K562 (cell line): Measurements from ENCODE around the gene ZNRD2.

Source experiments
- EZH2 ChIP-seq: IDR thresholded peaks from 2 replicates; pipeline ENCODE4 v1.6.1; 2012; ENCODE audit warnings: low read depth, mild to moderate bottlenecking, inconsistent platforms, low read length, borderline replicate concordance
- FOS ChIP-seq: IDR thresholded peaks from 3 replicates; pipeline ENCODE4 v1.6.1; 2011; ENCODE audit not compliant: insufficient read length; ENCODE audit errors: extremely low read depth
- FOXM1 ChIP-seq, 2 experiments: fragments of 450-650 bp in 1 of 2; sonication (generic) in 1 of 2; formaldehyde crosslinking in 1 of 2; IDR thresholded peaks; 2 replicates each; pipeline versions ENCODE4 v1.6.1 to v1.9.0; 2017 to 2022; ENCODE audit warnings: low read depth in 2 of 2, mild to moderate bottlenecking in 2 of 2, missing genetic modification reagents in 1 of 2, moderate library complexity in 1 of 2
- GTF2E2 ChIP-seq: fragments of 200-800 bp; sonication (Bioruptor generic); IDR thresholded peaks from 2 replicates; pipeline ENCODE4 v1.6.1; 2016; ENCODE audit warnings: missing genetic modification characterization, missing compliant biosample characterization
- IRF2 ChIP-seq: sonication (generic); formaldehyde crosslinking; IDR thresholded peaks from 2 replicates; pipeline ENCODE4 v1.8.1; 2022; ENCODE audit warnings: mild to moderate bottlenecking, missing genetic modification reagents
- L3MBTL2 ChIP-seq: fragments of 450-650 bp; IDR thresholded peaks from 2 replicates; pipeline ENCODE4 v1.6.1; 2016; ENCODE audit warnings: mild to moderate bottlenecking, moderate library complexity
- POLR2A ChIP-seq: fragments of 450-650 bp; conservative IDR thresholded peaks from 2 replicates; pipeline ENCODE4 v1.6.1; 2016
- SMAD1 ChIP-seq: fragments of 150-350 bp; IDR thresholded peaks from 2 replicates; pipeline ENCODE4 v1.6.1; 2014; ENCODE audit warnings: low read length, low read depth; ENCODE audit not compliant: partially characterized antibody
- SREBF2 ChIP-seq: sonication (generic); formaldehyde crosslinking; IDR thresholded peaks from 2 replicates; pipeline ENCODE4 v1.4.0; 2020; ENCODE audit warnings: mild to moderate bottlenecking, missing genetic modification reagents
- ZNF12 ChIP-seq: sonication (generic); formaldehyde crosslinking; IDR thresholded peaks from 2 replicates; pipeline ENCODE4 v1.4.0; 2020; ENCODE audit warnings: mild to moderate bottlenecking, missing genetic modification reagents
- TF ChIP-seq, protein P1 (sequence below): sonication (generic); formaldehyde crosslinking; IDR thresholded peaks from 2 replicates; pipeline ENCODE4 v1.5.0; 2020; ENCODE audit warnings: missing genetic modification reagents

DNA sequence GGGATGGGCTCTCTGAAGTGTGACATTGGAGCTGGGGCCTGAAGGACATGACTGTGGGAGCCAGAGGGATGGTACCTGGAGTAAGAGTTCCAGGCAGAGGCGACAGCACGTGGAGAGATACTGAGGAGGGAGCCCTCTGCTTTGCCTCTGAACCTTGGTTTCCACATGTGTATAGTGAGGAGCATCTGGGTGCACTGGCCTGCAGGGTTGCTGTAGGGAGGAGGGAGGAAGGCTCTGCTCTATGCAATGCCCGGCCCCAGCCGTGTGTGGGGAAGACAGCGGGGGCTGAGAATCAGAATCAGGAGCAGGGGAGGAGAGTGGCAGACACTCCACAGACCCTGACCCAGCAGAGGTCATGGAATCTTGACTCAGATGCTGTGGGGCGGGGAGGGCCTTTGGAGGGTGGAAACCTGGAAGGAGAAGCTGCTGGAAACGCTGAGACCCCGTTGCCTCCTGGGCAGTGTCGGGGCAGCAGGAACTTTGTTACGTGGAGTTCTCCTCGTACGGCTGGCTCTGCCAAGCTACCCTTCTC, 41.4 kb upstream of the ZNRD2 start:
- TF ChIP-seq POLR2A, result peak; percentile 5; the same call in 1 of the 2 replicates
- no peak for TF ChIP-seq EZH2
- no peak for TF ChIP-seq FOXM1 (IDR thresholded peaks at IDR 0.05; ENCODE audit: low read depth)
- no peak for TF ChIP-seq FOXM1 (CRISPR knock-in tag; IDR thresholded peaks at IDR 0.05; ENCODE audit: low read depth)
- TF ChIP-seq GTF2E2 (tag), result no peak
- TF ChIP-seq SMAD1, result no peak
- TF ChIP-seq IRF2 (CRISPR knock-in tag), result no peak
- TF ChIP-seq L3MBTL2, result no peak
- TF ChIP-seq, protein P1, sequence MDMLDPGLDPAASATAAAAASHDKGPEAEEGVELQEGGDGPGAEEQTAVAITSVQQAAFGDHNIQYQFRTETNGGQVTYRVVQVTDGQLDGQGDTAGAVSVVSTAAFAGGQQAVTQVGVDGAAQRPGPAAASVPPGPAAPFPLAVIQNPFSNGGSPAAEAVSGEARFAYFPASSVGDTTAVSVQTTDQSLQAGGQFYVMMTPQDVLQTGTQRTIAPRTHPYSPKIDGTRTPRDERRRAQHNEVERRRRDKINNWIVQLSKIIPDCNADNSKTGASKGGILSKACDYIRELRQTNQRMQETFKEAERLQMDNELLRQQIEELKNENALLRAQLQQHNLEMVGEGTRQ (CRISPR knock-in tag), result no peak
- no peak for TF ChIP-seq FOS
- TF ChIP-seq SREBF2 (CRISPR knock-in tag), result no peak
- TF ChIP-seq ZNF12 (CRISPR knock-in tag), result no peak
